Keratinocyte (primary cell): Measurements from ENCODE around the gene KLHL21. TPM values are rescaled to one million over a fixed set of nuclear protein-coding genes. Genes with fewer than 3 reads are reported as not detected.
A peak's percentile ranks its signal among the peaks of the same experiment; 100 is the strongest.

Experiments used
- DNase-seq: peaks from one replicate; pipeline ENCODE4 v3.0.0-alpha.2; 2011; ENCODE audit warnings: low read depth, missing footprints, low spot score
- FAIRE-seq: peaks from 2 replicates; lab custom pipeline; 2011; peaks lifted over from hg19 to GRCh38; lab: Jason Lieb, UNC
- H2AFZ ChIP-seq: 2 replicates; pipeline ENCODE4 v1.6.0; 2012; ENCODE audit warnings: low read length, control low read depth, inconsistent platforms; ENCODE audit not compliant: control insufficient read depth
- H3K27ac ChIP-seq: 2 replicates; pipeline ENCODE4 v1.5.1; 2011; ENCODE audit warnings: low read length; ENCODE audit not compliant: control insufficient read depth, insufficient read depth
- H3K27me3 ChIP-seq: 3 replicates; pipeline ENCODE4 v1.6.0; 2011; ENCODE audit warnings: low read length; ENCODE audit not compliant: control insufficient read depth, insufficient read depth; ENCODE audit errors: extremely low read depth
- H3K36me3 ChIP-seq, 2 experiments: 2 replicates in 1 of 2; 3 replicates in 1 of 2; pipeline ENCODE4 v1.5.1; 2011; ENCODE audit warnings: low read length in 2 of 2, mild to moderate bottlenecking in 1 of 2; ENCODE audit not compliant: control insufficient read depth in 2 of 2, insufficient read depth in 2 of 2; ENCODE audit errors: extremely low read depth in 1 of 2
- H3K4me1 ChIP-seq: 3 replicates; pipeline ENCODE4 v1.5.1; 2011; ENCODE audit warnings: low read length; ENCODE audit not compliant: control insufficient read depth, insufficient read depth; ENCODE audit errors: extremely low read depth
- H3K4me2 ChIP-seq: 3 replicates; pipeline ENCODE4 v1.6.0; 2011; ENCODE audit warnings: low read depth, low read length; ENCODE audit not compliant: control insufficient read depth, insufficient read depth; ENCODE audit errors: extremely low read depth
- H3K4me3 ChIP-seq, 3 experiments: fragments of 200-600 bp in 1 of 3; sonication (generic) in 1 of 3; 2 replicates in 2 of 3; 3 replicates in 1 of 3; pipeline ENCODE4 v1.5.1; 2011 to 2016; ENCODE audit warnings: low read length in 3 of 3, mild to moderate bottlenecking in 3 of 3, control low read depth in 2 of 3, inconsistent platforms in 1 of 3, low read depth in 1 of 3, mixed read lengths in 1 of 3, mixed run types in 1 of 3, moderate library complexity in 1 of 3; ENCODE audit not compliant: control insufficient read depth in 2 of 3, insufficient read depth in 2 of 3; ENCODE audit errors: extremely low read depth in 1 of 3
- H3K79me2 ChIP-seq: 2 replicates; pipeline ENCODE4 v1.6.0; 2012; ENCODE audit warnings: low read length; ENCODE audit not compliant: control insufficient read depth, insufficient read depth
- H3K9ac ChIP-seq: 3 replicates; pipeline ENCODE4 v1.6.0; 2011; ENCODE audit warnings: low read length; ENCODE audit not compliant: control insufficient read depth, insufficient read depth; ENCODE audit errors: extremely low read depth
- H3K9me1 ChIP-seq: 3 replicates; pipeline ENCODE4 v1.6.0; 2011; ENCODE audit warnings: low read length; ENCODE audit not compliant: control insufficient read depth, insufficient read depth; ENCODE audit errors: extremely low read depth
- H3K9me3 ChIP-seq: 2 replicates; pipeline ENCODE4 v1.5.1; 2012; ENCODE audit warnings: low read depth, low read length; ENCODE audit not compliant: control insufficient read depth
- H4K20me1 ChIP-seq: 3 replicates; pipeline ENCODE4 v1.6.0; 2011; ENCODE audit warnings: low read length; ENCODE audit not compliant: control insufficient read depth, insufficient read depth; ENCODE audit errors: extremely low read depth
- CTCF ChIP-seq, 3 experiments: IDR thresholded peaks in 1 of 3; conservative IDR thresholded peaks in 1 of 3; optimal IDR thresholded peaks in 1 of 3; 2 replicates in 2 of 3; 3 replicates in 1 of 3; pipeline versions ENCODE3 to v1.5.1; 2011; ENCODE audit warnings: low read length in 3 of 3, mild to moderate bottlenecking in 3 of 3, moderate library complexity in 2 of 3, control low read depth in 1 of 3, inconsistent platforms in 1 of 3; ENCODE audit not compliant: insufficient read depth in 2 of 3; ENCODE audit errors: extremely low read depth in 1 of 3
- EZH2 ChIP-seq: IDR thresholded peaks from one replicate; pipeline ENCODE4 v1.6.1; 2012; ENCODE audit warnings: inconsistent platforms, mild to moderate bottlenecking, low read length, moderate library complexity
- dilution Hi-C: fragments of 300-500 bp; cut with MboI; formaldehyde crosslinking; loops from one replicate; pipeline ENCODE4 v1.7.0; 2020; ENCODE audit warnings: low sequenced_read_pairs; ENCODE audit not compliant: extremely low pct_ligation_motif_present
- polyA plus RNA-seq, 5 experiments: library from polyadenylated mRNA; depleted of rRNA in 3 of 5; stranded (reverse) in 3 of 5; stranded (forward) in 1 of 5; unstranded in 1 of 5; fragments of >200 nt; gene quantifications; 1 replicate in 1 of 5; 2 replicates in 3 of 5; 3 replicates in 1 of 5; pipeline versions ENCODE4 v1.2.1 to v1.2.3, GENCODE V29; 2011 to 2012; ENCODE audit warnings: missing spikeins in 2 of 5, low read depth in 1 of 5, low replicate concordance in 1 of 5

The KLHL21 gene
- polyA plus RNA-seq, 1 donor (not counting 4 experiments of a cell fraction or from before 2014, with no cell fraction given): 24.8 TPM

DNA sequence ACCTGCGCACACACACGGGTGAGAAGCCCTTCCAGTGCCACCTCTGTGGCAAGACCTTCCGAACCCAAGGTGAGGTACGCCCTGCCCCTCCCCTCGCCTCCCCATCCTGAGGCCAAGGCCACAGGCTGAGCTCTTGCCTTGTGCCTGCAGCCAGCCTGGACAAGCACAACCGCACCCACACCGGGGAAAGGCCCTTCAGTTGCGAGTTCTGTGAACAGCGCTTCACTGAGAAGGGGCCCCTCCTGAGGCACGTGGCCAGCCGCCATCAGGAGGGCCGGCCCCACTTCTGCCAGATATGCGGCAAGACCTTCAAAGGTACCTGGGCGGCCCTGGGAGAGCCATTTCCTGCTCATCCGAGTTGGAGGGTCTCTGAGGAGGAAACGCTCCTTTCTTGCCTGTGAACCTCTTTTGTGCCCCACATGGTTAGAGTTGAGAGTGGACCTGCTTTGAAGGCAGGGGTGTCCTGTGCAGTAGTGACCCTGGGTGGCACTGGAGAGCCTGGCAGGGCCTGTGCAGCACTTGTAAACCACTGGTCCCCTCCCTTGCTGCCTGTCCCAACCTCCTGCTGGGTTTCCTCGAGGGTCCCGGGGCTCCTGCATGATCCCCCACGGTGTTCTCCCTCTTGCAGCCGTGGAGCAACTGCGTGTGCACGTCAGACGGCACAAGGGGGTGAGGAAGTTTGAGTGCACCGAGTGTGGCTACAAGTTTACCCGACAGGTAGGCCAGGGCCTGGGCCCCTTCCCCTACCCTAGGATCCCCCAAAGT is 14.4 kb downstream of the KLHL21 start:
- dilution Hi-C loops: no loop called here
- no peak for TF ChIP-seq EZH2
- peak in 1 of 3 experiments; percentile 5 for TF ChIP-seq CTCF (optimal IDR thresholded peaks at IDR 0.05 in 1 of 3, IDR thresholded peaks at IDR 0.05 in 1 of 3, conservative IDR thresholded peaks at IDR 0.05 in 1 of 3; ENCODE audit: extremely low read depth in 1 of 3, insufficient read depth in 2 of 3, low read length in 3 of 3)
- Histone ChIP-seq H3K9ac (no peak overlapping the region), H3K36me3 (peaks cover 28 to 53% of the 10 kb centered on the region in 2 experiments), H3K79me2 (peaks cover 20% of the 10 kb centered on the region), H3K4me2 (peak overlapping the region; percentile 11), H3K9me1 (peaks cover 5% of the 10 kb centered on the region), H3K27me3 (no peaks in the 10 kb centered on the region), H3K27ac (peak overlapping the region; percentile 7), H3K9me3 (no peaks in the 10 kb centered on the region), H3K4me3 (no peak overlapping the region), H4K20me1 (peaks cover 46% of the 10 kb centered on the region), H2AFZ (no peak overlapping the region), H3K4me1 (peaks cover 33% of the 10 kb centered on the region)
- FAIRE-seq (no peak), DNase-seq (no peak)

DNA sequence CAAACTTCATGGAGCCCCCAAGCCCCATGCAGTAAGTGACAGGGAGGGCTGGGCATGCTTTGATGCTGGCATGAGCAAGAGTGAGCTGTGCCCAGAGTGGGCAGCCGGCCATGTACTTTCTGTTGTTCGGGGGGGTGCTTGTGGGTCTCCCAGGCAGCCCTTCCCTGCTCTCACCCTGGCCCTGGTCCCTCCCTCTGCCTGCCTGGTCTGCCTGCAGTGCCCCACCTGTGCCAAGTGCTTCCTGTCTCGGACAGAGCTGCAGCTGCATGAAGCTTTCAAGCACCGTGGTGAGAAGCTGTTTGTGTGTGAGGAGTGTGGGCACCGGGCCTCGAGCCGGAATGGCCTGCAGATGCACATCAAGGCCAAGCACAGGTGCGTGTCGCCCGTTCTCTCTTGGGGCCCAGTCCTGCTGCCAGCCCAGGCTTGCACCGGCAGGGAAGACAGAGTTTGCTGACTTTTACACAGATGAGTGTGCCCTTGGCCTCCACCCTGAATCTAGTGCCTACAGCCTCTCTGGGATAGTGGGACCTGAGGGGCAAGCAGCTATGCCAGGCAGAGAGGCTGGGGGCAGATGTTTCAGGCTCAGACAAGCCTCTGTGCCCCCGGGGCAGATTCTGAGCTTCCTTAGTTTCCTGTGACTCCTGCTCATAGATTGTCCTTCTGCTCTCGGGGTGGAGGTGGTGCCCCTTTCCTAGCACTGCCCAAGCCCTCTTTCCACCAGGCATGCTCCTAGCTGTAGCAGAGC is 15.2 kb downstream of the KLHL21 start:
- Histone ChIP-seq H3K9me1 (peaks cover 5% of the 10 kb centered on the region), H3K4me3 (no peak overlapping the region), H3K4me1 (peaks cover 33% of the 10 kb centered on the region), H3K9ac (peak overlapping the region; percentile 22), H3K4me2 (peak overlapping the region; percentile 11), H4K20me1 (peaks cover 37% of the 10 kb centered on the region), H3K27ac (peak overlapping the region; percentile 7), H3K27me3 (no peaks in the 10 kb centered on the region), H3K9me3 (no peaks in the 10 kb centered on the region), H2AFZ (no peak overlapping the region), H3K36me3 (peaks cover 20 to 45% of the 10 kb centered on the region in 2 experiments), H3K79me2 (peaks cover 13% of the 10 kb centered on the region)
- dilution Hi-C loops: no loop called here
- FAIRE-seq: peak; percentile 29
- DNase-seq: no peak
- TF ChIP-seq CTCF (optimal IDR thresholded peaks at IDR 0.05 in 1 of 3, IDR thresholded peaks at IDR 0.05 in 1 of 3, conservative IDR thresholded peaks at IDR 0.05 in 1 of 3; ENCODE audit: extremely low read depth in 1 of 3, insufficient read depth in 2 of 3, low read length in 3 of 3) (no peak), EZH2 (peak; percentile 38)
